GM12878 (cell line): ENCODE measurements around the gene TPO. TPM values are rescaled to one million over a fixed set of nuclear protein-coding genes. Genes with fewer than 3 reads are reported as not detected.

Experiments used
- ATAC-seq: fragments of 200-7000 bp; cut with Tn5 transposase; 3 replicates; pipeline ENCODE4 v1.9.1; 2020; ENCODE audit warnings: mild to moderate bottlenecking, moderate library complexity
- BruUV-seq: library from RNA; stranded (reverse); fragments of 400-500 nt; replicated peaks from 2 replicates; lab custom pipeline; 2021; lab: Mats Ljungman, UMichigan
- CTCF ChIA-PET: fragments of 300-600 bp; sonication (Branson Sonifier 250); formaldehyde crosslinking; extraction: SDS; loops from one replicate; lab custom pipeline; 2021; ENCODE audit warnings: inconsistent platforms; lab: Yijun Ruan, JAX
- POLR2A ChIA-PET: fragments of 350-600 bp; formaldehyde crosslinking; extraction: SDS; loops from one replicate; lab custom pipeline; 2021; ENCODE audit warnings: inconsistent platforms; lab: Charles Lee
- RAD21 ChIA-PET: fragments of 300-600 bp; sonication (Branson Sonifier 250); formaldehyde crosslinking; loops from one replicate; lab custom pipeline; 2023; ENCODE audit warnings: antibody characterized with exemption; ENCODE audit not compliant: unreplicated experiment; lab: Charles Lee
- SMC1A ChIA-PET: fragments of 300-600 bp; sonication (Branson Sonifier 250); formaldehyde crosslinking; loops from one replicate; lab custom pipeline; 2023; ENCODE audit not compliant: unreplicated experiment, uncharacterized antibody; lab: Charles Lee
- DNase-seq: peaks from one replicate; pipeline ENCODE4 v3.0.0-alpha.2; 2011; ENCODE audit warnings: low read depth, low spot score
- FAIRE-seq: peaks from 3 replicates; lab custom pipeline; 2011; peaks lifted over from hg19 to GRCh38; lab: Jason Lieb, UNC
- H2AFZ ChIP-seq: 2 replicates; pipeline ENCODE4 v1.6.0; 2011; ENCODE audit warnings: low read depth, low read length, control low read depth; ENCODE audit not compliant: control insufficient read depth
- H3K27ac ChIP-seq: 2 replicates; pipeline ENCODE4 v1.5.1; 2011; ENCODE audit warnings: control low read depth; ENCODE audit not compliant: control insufficient read depth, insufficient read depth
- H3K27me3 ChIP-seq, 2 experiments: replicated peaks in 1 of 2; 2 replicates each; pipeline versions ENCODE4 v1.6.0 to v1.6.1; 2011; ENCODE audit warnings: low read length in 1 of 2; ENCODE audit not compliant: control insufficient read depth in 2 of 2, insufficient read depth in 2 of 2
- H3K36me3 ChIP-seq, 2 experiments: 2 replicates each; pipeline ENCODE4 v1.5.1; 2011; ENCODE audit warnings: low read length in 1 of 2; ENCODE audit not compliant: control insufficient read depth in 2 of 2, insufficient read depth in 2 of 2
- H3K4me1 ChIP-seq: 2 replicates; pipeline ENCODE4 v1.6.1; 2011; ENCODE audit warnings: mild to moderate bottlenecking, low read length, moderate library complexity, mixed read lengths; ENCODE audit not compliant: control insufficient read depth, insufficient read depth
- H3K4me2 ChIP-seq: 2 replicates; pipeline ENCODE4 v1.6.0; 2011; ENCODE audit warnings: control low read depth; ENCODE audit not compliant: control insufficient read depth, insufficient read depth
- H3K4me3 ChIP-seq: fragments of 200-600 bp; sonication (generic); 2 replicates; pipeline ENCODE4 v1.5.1; 2016
- H3K79me2 ChIP-seq: 2 replicates; pipeline ENCODE4 v1.6.0; 2011; ENCODE audit warnings: low read length; ENCODE audit not compliant: control insufficient read depth, insufficient read depth
- H3K9ac ChIP-seq: 2 replicates; pipeline ENCODE4 v1.8.0; 2011; ENCODE audit warnings: low read length, control low read depth, mixed read lengths; ENCODE audit not compliant: control insufficient read depth, insufficient read depth
- H3K9me3 ChIP-seq: replicated peaks from 3 replicates; pipeline ENCODE4 v1.5.1; 2011; ENCODE audit warnings: mild to moderate bottlenecking, low read length; ENCODE audit not compliant: control insufficient read depth, insufficient read depth
- H4K20me1 ChIP-seq: 2 replicates; pipeline ENCODE4 v1.6.0; 2011; ENCODE audit not compliant: control insufficient read depth, insufficient read depth
- BCL11A ChIP-seq: IDR thresholded peaks from 2 replicates; pipeline ENCODE4 v1.6.1; 2011; ENCODE audit warnings: low read depth, low read length
- KLF5 ChIP-seq: fragments of 450-650 bp; IDR thresholded peaks from 2 replicates; pipeline ENCODE4 v1.6.1; 2014; ENCODE audit warnings: mild to moderate bottlenecking; ENCODE audit not compliant: partially characterized antibody
- MAX ChIP-seq: IDR thresholded peaks from 2 replicates; pipeline ENCODE4 v1.6.1; 2012; ENCODE audit warnings: low read depth, low read length, improper control_type of control experiment
- NRF1 ChIP-seq: conservative IDR thresholded peaks from 2 replicates; pipeline ENCODE4 v1.6.1; 2011; ENCODE audit warnings: mild to moderate bottlenecking, low read depth, low read length, improper control_type of control experiment
- POLR2AphosphoS5 ChIP-seq: IDR thresholded peaks from 2 replicates; pipeline ENCODE4 v1.6.1; 2011; ENCODE audit warnings: mild to moderate bottlenecking, low read length, inconsistent platforms
- WGBS: methylation state at CpG from one replicate; pipeline ENCODE4 v1.1.6; 2016; ENCODE audit warnings: low lambda C conversion rate; ENCODE audit not compliant: insufficient replicate concordance, insufficient coverage; ENCODE audit errors: missing lambda C conversion rate; 5-methylcytosine and 5-hydroxymethylcytosine counted together
- in situ Hi-C: fragments of 300-500 bp; cut with MboI; formaldehyde crosslinking; loops from 9 replicates; pipeline ENCODE4 v1.14.3; 2018; ENCODE audit warnings: mixed read lengths
- intact Hi-C: fragments of 100-400 bp; cut with micrococcal nuclease; formaldehyde crosslinking; loops from one replicate; pipeline ENCODE4 v1.14.2; 2022; ENCODE audit not compliant: unreplicated experiment
- polyA plus RNA-seq, 11 experiments: library from polyadenylated mRNA; depleted of rRNA in 4 of 11; unstranded in 6 of 11; stranded (reverse) in 5 of 11; fragments of >200 nt; fragmentation: Nextera tagmentation in 4 of 11; fragmentation: Illumina TruSeq in 1 of 11; extraction: Ambion mirVana in 4 of 11; extraction: Trizol in 1 of 11; gene quantifications; 1 replicate in 1 of 11; 2 replicates in 10 of 11; pipeline versions ENCODE4 v1.2.1 to v1.2.3, GENCODE V29; 2011 to 2016; ENCODE audit warnings: inconsistent platforms in 2 of 11, missing spikeins in 2 of 11, low read depth in 1 of 11
- total RNA-seq, 4 experiments: library from RNA; depleted of rRNA in 3 of 4; stranded (reverse); fragments of >200 nt in 3 of 4; fragmentation: Illumina TruSeq in 1 of 4; extraction: Trizol in 1 of 4; gene quantifications; 2 replicates each; pipeline versions ENCODE4 v1.2.1 to v1.2.3, GENCODE V29; 2013 to 2021
- TF ChIP-seq, protein P1 (sequence below): IDR thresholded peaks from 2 replicates; pipeline ENCODE4 v1.6.1; 2011; ENCODE audit warnings: low read depth, low read length, improper control_type of control experiment, borderline replicate concordance

The TPO gene
- total and polyA plus RNA-seq, 10 of the 15 experiments (the other 5 are each of a cell fraction or from before 2014, with no cell fraction given), result 0.07 to 0.11 TPM; not detected in 8

DNA sequence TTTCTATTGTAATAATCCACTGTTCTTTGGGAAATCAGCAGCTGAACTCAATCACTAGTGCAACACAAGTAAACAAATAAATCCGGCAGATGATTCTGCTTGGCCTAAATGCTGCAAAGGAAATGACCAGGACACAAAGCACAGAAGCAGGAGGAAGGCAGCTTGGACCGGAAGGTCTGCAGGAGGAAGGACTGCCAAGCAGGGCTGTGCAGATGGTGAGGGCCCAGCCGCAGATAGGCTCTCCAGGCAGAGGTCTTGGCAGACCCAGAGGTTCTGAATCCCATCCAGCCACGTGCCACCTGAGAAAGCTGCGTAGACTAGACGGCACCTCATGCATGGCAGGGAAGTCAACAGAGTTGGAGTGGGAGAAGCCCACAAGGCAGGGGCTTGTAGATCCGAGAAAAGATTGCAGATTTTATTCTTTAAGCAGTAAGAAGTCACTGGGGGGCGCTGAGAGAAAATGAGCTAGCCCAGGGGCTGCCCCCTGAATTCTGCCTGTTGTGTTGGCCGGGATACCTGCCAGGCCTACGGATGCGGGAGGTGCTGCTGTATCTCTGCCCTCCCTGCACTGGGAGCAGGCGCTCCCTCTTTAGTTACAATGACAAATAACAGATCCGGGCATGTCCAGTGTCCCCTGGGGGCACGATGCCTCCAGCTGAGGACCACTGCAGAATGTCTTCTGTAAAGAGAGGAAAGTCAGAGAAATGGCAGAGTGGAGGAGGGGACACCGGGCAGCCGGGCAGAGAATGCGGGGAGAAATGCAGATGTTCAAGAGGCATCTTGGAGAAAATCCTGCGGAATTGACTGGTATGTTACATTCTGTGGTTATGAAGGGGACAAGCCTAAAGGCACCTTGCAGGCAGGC lies 177.6 kb downstream of the TPO start:
- H3K9me3 ChIP-seq, result no peaks in the 10 kb centered on the region; the same call in 2 of the 3 replicates
- H3K4me2 ChIP-seq, result no peak overlapping the region
- no peak for DNase-seq
- ATAC-seq, result no peak
- no peaks in the 10 kb centered on the region for H3K36me3 ChIP-seq
- no peaks in the 10 kb centered on the region for H3K4me1 ChIP-seq
- no peak overlapping the region for H2AFZ ChIP-seq
- 46% methylated on average over 18 of the region's 18 CpGs for WGBS
- POLR2A ChIA-PET, result no interaction called here
- in situ Hi-C loops (no loop called here), intact Hi-C loops (no loop called here)
- CTCF ChIA-PET, result no interaction called here
- FAIRE-seq, result no peak
- RAD21 ChIA-PET, result no interaction called here
- H3K27me3 ChIP-seq, result no peaks in the 10 kb centered on the region
- H3K27ac ChIP-seq, result no peak overlapping the region
- BruUV-seq, result no TSS peak
- H3K79me2 ChIP-seq, result no peaks in the 10 kb centered on the region
- no peak for TF ChIP-seq BCL11A
- no peak for TF ChIP-seq KLF5
- TF ChIP-seq, protein P1, sequence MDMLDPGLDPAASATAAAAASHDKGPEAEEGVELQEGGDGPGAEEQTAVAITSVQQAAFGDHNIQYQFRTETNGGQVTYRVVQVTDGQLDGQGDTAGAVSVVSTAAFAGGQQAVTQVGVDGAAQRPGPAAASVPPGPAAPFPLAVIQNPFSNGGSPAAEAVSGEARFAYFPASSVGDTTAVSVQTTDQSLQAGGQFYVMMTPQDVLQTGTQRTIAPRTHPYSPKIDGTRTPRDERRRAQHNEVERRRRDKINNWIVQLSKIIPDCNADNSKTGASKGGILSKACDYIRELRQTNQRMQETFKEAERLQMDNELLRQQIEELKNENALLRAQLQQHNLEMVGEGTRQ, result no peak
- TF ChIP-seq POLR2AphosphoS5, result no peak
- TF ChIP-seq MAX, result no peak
- TF ChIP-seq NRF1, result no peak
- H3K4me3 ChIP-seq, result no peak overlapping the region
- SMC1A ChIA-PET, result no interaction called here
- no peaks in the 10 kb centered on the region for H4K20me1 ChIP-seq
- H3K9ac ChIP-seq, result no peak overlapping the region
